ENCODE measurements around the gene GALNTL6. TPM values are rescaled to one million over a fixed set of nuclear protein-coding genes. Genes with fewer than 3 reads are reported as not detected.
"Not testable (repeated sequence)": the region's sequence is repeated elsewhere in the genome, so short reads cannot be mapped to it uniquely, and the experiment has no call there.

GALNTL6 gene
- total RNA-seq, 2 experiments from 2014 or later: not detected

GRCh38 chr4:172390331-172390730 lies 577.1 kb downstream of the GALNTL6 start:
- Mint-ChIP-seq H3K36me3 (ENCODE audit: low read depth) (no peaks in the 10 kb centered on the region), H3K9me3 (ENCODE audit: insufficient read depth) (no peaks in the 10 kb centered on the region), H3K27me3 (ENCODE audit: low read depth) (no peaks in the 10 kb centered on the region), H3K4me1 (ENCODE audit: low read depth) (no peaks in the 10 kb centered on the region), H3K27ac (no peak overlapping the region), H3K4me3 (no peak overlapping the region)
- ChIA-PET CTCF (no interaction called here), POLR2A (no interaction called here)
- no peak for ATAC-seq
- no peak for DNase-seq

GRCh38 chr4:172392741-172393140 lies 579.5 kb downstream of the GALNTL6 start:
- POLR2A ChIA-PET: no interaction called here
- Mint-ChIP-seq H3K4me1 (ENCODE audit: low read depth) (no peaks in the 10 kb centered on the region), H3K4me3 (no peak overlapping the region), H3K36me3 (ENCODE audit: low read depth) (no peaks in the 10 kb centered on the region), H3K9me3 (ENCODE audit: insufficient read depth) (peaks cover under 1% of the 10 kb centered on the region), H3K27ac (no peak overlapping the region), H3K27me3 (ENCODE audit: low read depth) (no peaks in the 10 kb centered on the region)
- DNase-seq (no peak), ATAC-seq (no peak)
- CTCF ChIA-PET: no interaction called here

GRCh38 chr4:172393220-172393619 lies 580.0 kb downstream of the GALNTL6 start:
- POLR2A ChIA-PET: no interaction called here
- ATAC-seq (no peak), DNase-seq (no peak)
- Mint-ChIP-seq H3K4me3 (no peak overlapping the region), H3K27me3 (ENCODE audit: low read depth) (no peaks in the 10 kb centered on the region), H3K36me3 (ENCODE audit: low read depth) (no peaks in the 10 kb centered on the region), H3K4me1 (ENCODE audit: low read depth) (no peaks in the 10 kb centered on the region), H3K27ac (no peak overlapping the region), H3K9me3 (ENCODE audit: insufficient read depth) (peaks cover 3% of the 10 kb centered on the region)
- CTCF ChIA-PET: no interaction called here

- DNase-seq (no peak), ATAC-seq (no peak)
- H3K27ac Mint-ChIP-seq: no peak overlapping the region
- no peaks in the 10 kb centered on the region for H3K4me1 Mint-ChIP-seq (ENCODE audit: low read depth)
- H3K9me3 Mint-ChIP-seq (ENCODE audit: insufficient read depth): no peaks in the 10 kb centered on the region
- POLR2A ChIA-PET: no interaction called here
- H3K36me3 Mint-ChIP-seq (ENCODE audit: low read depth): no peaks in the 10 kb centered on the region
- no peak overlapping the region for H3K4me3 Mint-ChIP-seq
- H3K27me3 Mint-ChIP-seq (ENCODE audit: low read depth): no peaks in the 10 kb centered on the region
- CTCF ChIA-PET: no interaction called here
Observed at GRCh38 chr4:172404676-172405075, 591.5 kb downstream of the GALNTL6 start.

GRCh38 chr4:172410363-172410762 lies 597.2 kb downstream of the GALNTL6 start:
- H3K27me3 Mint-ChIP-seq (ENCODE audit: low read depth): no peaks in the 10 kb centered on the region
- H3K27ac Mint-ChIP-seq: no peak overlapping the region
- ChIA-PET POLR2A (no interaction called here), CTCF (no interaction called here)
- no peak overlapping the region for H3K4me3 Mint-ChIP-seq
- DNase-seq (no peak), ATAC-seq (no peak)
- no peaks in the 10 kb centered on the region for H3K36me3 Mint-ChIP-seq (ENCODE audit: low read depth)
- H3K4me1 Mint-ChIP-seq (ENCODE audit: low read depth): no peaks in the 10 kb centered on the region
- no peaks in the 10 kb centered on the region for H3K9me3 Mint-ChIP-seq (ENCODE audit: insufficient read depth)

- DNase-seq (no peak), ATAC-seq (no peak)
- Mint-ChIP-seq H3K36me3 (ENCODE audit: low read depth) (no peaks in the 10 kb centered on the region), H3K9me3 (ENCODE audit: insufficient read depth) (no peaks in the 10 kb centered on the region), H3K4me1 (ENCODE audit: low read depth) (no peaks in the 10 kb centered on the region), H3K27ac (no peak overlapping the region), H3K4me3 (no peak overlapping the region), H3K27me3 (ENCODE audit: low read depth) (no peaks in the 10 kb centered on the region)
- ChIA-PET CTCF (no interaction called here), POLR2A (no interaction called here)
Observed at GRCh38 chr4:172411149-172411548, 597.9 kb downstream of the GALNTL6 start.

GRCh38 chr4:172412851-172413580 lies 599.8 kb downstream of the GALNTL6 start:
- Mint-ChIP-seq H3K27ac (no peak overlapping the region), H3K9me3 (ENCODE audit: insufficient read depth) (no peaks in the 10 kb centered on the region), H3K4me1 (ENCODE audit: low read depth) (no peaks in the 10 kb centered on the region), H3K4me3 (no peak overlapping the region), H3K36me3 (ENCODE audit: low read depth) (no peaks in the 10 kb centered on the region), H3K27me3 (ENCODE audit: low read depth) (no peaks in the 10 kb centered on the region)
- ATAC-seq (no peak), DNase-seq (no peak)
- POLR2A ChIA-PET: no interaction called here
- CTCF ChIA-PET: no interaction called here

- H3K9me3 Mint-ChIP-seq (ENCODE audit: insufficient read depth); POLR2A ChIA-PET; CTCF ChIA-PET; H3K4me1 Mint-ChIP-seq (ENCODE audit: low read depth); H3K27me3 Mint-ChIP-seq (ENCODE audit: low read depth); ATAC-seq; H3K27ac Mint-ChIP-seq; H3K4me3 Mint-ChIP-seq; H3K36me3 Mint-ChIP-seq (ENCODE audit: low read depth); DNase-seq: not testable (repeated sequence)
Observed at GRCh38 chr4:172428979-172429378, 615.8 kb downstream of the GALNTL6 start.

GRCh38 chr4:172480471-172480870 lies 667.3 kb downstream of the GALNTL6 start:
- POLR2A ChIA-PET: no interaction called here

GRCh38 chr4:172481802-172482508 lies 668.8 kb downstream of the GALNTL6 start:
- no peak for DNase-seq
- Mint-ChIP-seq H3K9me3 (ENCODE audit: insufficient read depth) (no peaks in the 10 kb centered on the region), H3K36me3 (ENCODE audit: low read depth) (no peaks in the 10 kb centered on the region), H3K4me1 (ENCODE audit: low read depth) (no peaks in the 10 kb centered on the region), H3K27me3 (ENCODE audit: low read depth) (no peaks in the 10 kb centered on the region), H3K4me3 (no peak overlapping the region), H3K27ac (no peak overlapping the region)
- ChIA-PET CTCF (no interaction called here), POLR2A (no interaction called here)
- ATAC-seq: no peak

More at GRCh38 chr4:172480471-172480870, 667.3 kb downstream of the GALNTL6 start:
- Mint-ChIP-seq H3K27ac (no peak overlapping the region), H3K4me1 (ENCODE audit: low read depth) (no peaks in the 10 kb centered on the region), H3K9me3 (ENCODE audit: insufficient read depth) (no peaks in the 10 kb centered on the region), H3K36me3 (ENCODE audit: low read depth) (no peaks in the 10 kb centered on the region), H3K4me3 (no peak overlapping the region), H3K27me3 (ENCODE audit: low read depth) (no peaks in the 10 kb centered on the region)
- CTCF ChIA-PET: no interaction called here
- ATAC-seq (no peak), DNase-seq (no peak)

GRCh38 chr4:172485007-172485406 lies 671.8 kb downstream of the GALNTL6 start:
- POLR2A ChIA-PET: no interaction called here
- no peaks in the 10 kb centered on the region for H3K4me1 Mint-ChIP-seq (ENCODE audit: low read depth)
- CTCF ChIA-PET: no interaction called here
- no peaks in the 10 kb centered on the region for H3K36me3 Mint-ChIP-seq (ENCODE audit: low read depth)
- no peak overlapping the region for H3K27ac Mint-ChIP-seq
- no peak overlapping the region for H3K4me3 Mint-ChIP-seq
- H3K9me3 Mint-ChIP-seq (ENCODE audit: insufficient read depth): no peaks in the 10 kb centered on the region
- ATAC-seq (no peak), DNase-seq (no peak)
- no peaks in the 10 kb centered on the region for H3K27me3 Mint-ChIP-seq (ENCODE audit: low read depth)

- no peak for ATAC-seq
- H3K27me3 Mint-ChIP-seq (ENCODE audit: low read depth): no peaks in the 10 kb centered on the region
- H3K36me3 Mint-ChIP-seq (ENCODE audit: low read depth): no peaks in the 10 kb centered on the region
- no peaks in the 10 kb centered on the region for H3K9me3 Mint-ChIP-seq (ENCODE audit: insufficient read depth)
- no peak for DNase-seq
- no peak overlapping the region for H3K4me3 Mint-ChIP-seq
- no peaks in the 10 kb centered on the region for H3K4me1 Mint-ChIP-seq (ENCODE audit: low read depth)
- POLR2A ChIA-PET: no interaction called here
- H3K27ac Mint-ChIP-seq: no peak overlapping the region
- CTCF ChIA-PET: no interaction called here
Observed at GRCh38 chr4:172486531-172486930, 673.3 kb downstream of the GALNTL6 start.

- Mint-ChIP-seq H3K27ac (no peak overlapping the region), H3K9me3 (ENCODE audit: insufficient read depth) (no peaks in the 10 kb centered on the region), H3K4me1 (ENCODE audit: low read depth) (no peaks in the 10 kb centered on the region), H3K36me3 (ENCODE audit: low read depth) (no peaks in the 10 kb centered on the region), H3K4me3 (no peak overlapping the region), H3K27me3 (ENCODE audit: low read depth) (no peaks in the 10 kb centered on the region)
- ChIA-PET CTCF (no interaction called here), POLR2A (no interaction called here)
- ATAC-seq (no peak), DNase-seq (no peak)
Observed at GRCh38 chr4:172489861-172490260, 676.7 kb downstream of the GALNTL6 start.

All from activated CD8-positive, alpha-beta T cell treated with anti-CD3 and anti-CD28 coated beads, Interleukin-2, amount 10 ng/mL, durations not matched to agents 7 days and 5 days (primary cell).